ENCODE measurements around the gene CLN5.

DNA sequence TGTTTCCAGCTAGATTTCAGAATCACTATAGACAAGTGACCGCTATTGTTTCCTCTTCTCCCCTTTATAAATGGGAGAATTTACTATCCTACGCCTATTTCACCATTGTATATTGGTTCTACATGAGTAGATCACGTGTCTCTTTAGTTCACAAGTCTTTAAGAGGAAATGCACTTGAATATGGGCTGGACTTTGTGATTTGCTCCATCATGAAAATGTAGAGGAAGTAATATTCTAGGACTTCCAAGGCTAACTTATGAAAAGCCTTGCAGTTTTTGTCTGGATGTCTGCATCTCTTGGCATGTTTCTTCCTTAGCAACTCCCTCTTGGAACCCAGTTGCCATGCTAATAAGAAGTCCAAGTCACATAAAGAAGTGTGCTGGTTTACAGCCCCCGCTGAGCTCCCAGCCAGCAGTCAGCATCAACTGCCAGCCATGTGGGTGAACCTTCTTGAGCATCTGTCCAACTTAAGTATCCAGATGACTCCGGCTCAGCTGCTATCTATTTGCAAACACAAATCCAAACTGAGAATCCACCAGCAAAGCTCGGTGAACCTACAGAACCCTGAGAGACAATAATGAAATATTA, 39.9 kb downstream of the CLN5 start:
- TF ChIP-seq, protein P1, sequence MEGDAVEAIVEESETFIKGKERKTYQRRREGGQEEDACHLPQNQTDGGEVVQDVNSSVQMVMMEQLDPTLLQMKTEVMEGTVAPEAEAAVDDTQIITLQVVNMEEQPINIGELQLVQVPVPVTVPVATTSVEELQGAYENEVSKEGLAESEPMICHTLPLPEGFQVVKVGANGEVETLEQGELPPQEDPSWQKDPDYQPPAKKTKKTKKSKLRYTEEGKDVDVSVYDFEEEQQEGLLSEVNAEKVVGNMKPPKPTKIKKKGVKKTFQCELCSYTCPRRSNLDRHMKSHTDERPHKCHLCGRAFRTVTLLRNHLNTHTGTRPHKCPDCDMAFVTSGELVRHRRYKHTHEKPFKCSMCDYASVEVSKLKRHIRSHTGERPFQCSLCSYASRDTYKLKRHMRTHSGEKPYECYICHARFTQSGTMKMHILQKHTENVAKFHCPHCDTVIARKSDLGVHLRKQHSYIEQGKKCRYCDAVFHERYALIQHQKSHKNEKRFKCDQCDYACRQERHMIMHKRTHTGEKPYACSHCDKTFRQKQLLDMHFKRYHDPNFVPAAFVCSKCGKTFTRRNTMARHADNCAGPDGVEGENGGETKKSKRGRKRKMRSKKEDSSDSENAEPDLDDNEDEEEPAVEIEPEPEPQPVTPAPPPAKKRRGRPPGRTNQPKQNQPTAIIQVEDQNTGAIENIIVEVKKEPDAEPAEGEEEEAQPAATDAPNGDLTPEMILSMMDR (conservative IDR thresholded peaks at IDR 0.05; ENCODE audit: low read depth in 2 of 2), result no peak
- TF ChIP-seq JUNB (IDR thresholded peaks at IDR 0.05; ENCODE audit: unreplicated experiment) (no peak), EZH2 (IDR thresholded peaks at IDR 0.05; ENCODE audit: low read depth, unreplicated experiment) (no peak), EZH2phosphoT487 (IDR thresholded peaks at IDR 0.05; ENCODE audit: unreplicated experiment) (no peak), POLR2AphosphoS5 (IDR thresholded peaks at IDR 0.05; ENCODE audit: low read depth) (no peak), REST (IDR thresholded peaks at IDR 0.05; ENCODE audit: unreplicated experiment) (no peak), ZNF331 (CRISPR knock-in tag; IDR thresholded peaks at IDR 0.05; ENCODE audit: low read depth) (no peak), NANOG (IDR thresholded peaks at IDR 0.05; ENCODE audit: borderline replicate concordance) (no peak)

Measured in GM23338 (cell line).